Kidney (tissue), 14 donors: ENCODE data around the gene NHSL1. TPM values are rescaled to one million over a fixed set of nuclear protein-coding genes. Genes with fewer than 3 reads are reported as not detected.

Experiments used
- DNase-seq, 5 donors: peaks; one replicate each; pipeline ENCODE4 v3.0.0-alpha.2; 2013 to 2020
- FAIRE-seq: peaks from 2 replicates; lab custom pipeline; 2012; peaks lifted over from hg19 to GRCh38; lab: Jason Lieb, UNC
- H3K27ac ChIP-seq, 2 donors: one replicate each; pipeline ENCODE4 v1.7.0; 2013; ENCODE audit warnings: low read depth in 2 of 2, low read length in 2 of 2, inconsistent platforms in 1 of 2
- H3K27me3 ChIP-seq: one replicate; pipeline ENCODE4 v1.7.1; 2013; ENCODE audit warnings: low read length, inconsistent platforms; ENCODE audit not compliant: control insufficient read depth, insufficient read depth
- H3K36me3 ChIP-seq, 3 donors: one replicate each; pipeline versions ENCODE4 v1.7.0 to v1.7.1; 2013; ENCODE audit warnings: low read length in 3 of 3, control low read depth in 1 of 3, inconsistent platforms in 1 of 3; ENCODE audit not compliant: insufficient read depth in 3 of 3, control insufficient read depth in 2 of 3
- H3K4me1 ChIP-seq, 3 donors: one replicate each; pipeline versions ENCODE4 v1.7.0 to v1.7.1; 2013; ENCODE audit warnings: low read length in 3 of 3, inconsistent platforms in 1 of 3, low read depth in 1 of 3; ENCODE audit not compliant: control insufficient read depth in 2 of 3, insufficient read depth in 2 of 3
- H3K4me3 ChIP-seq, 3 donors: one replicate each; pipeline versions ENCODE4 v1.7.0 to v1.8.1; 2013; ENCODE audit warnings: low read length in 3 of 3, control low read depth in 1 of 3, inconsistent platforms in 1 of 3
- H3K9ac ChIP-seq, 3 donors: one replicate each; pipeline versions ENCODE4 v1.7.0 to v1.7.1; 2013; ENCODE audit warnings: low read length in 3 of 3, control low read depth in 1 of 3, inconsistent platforms in 1 of 3
- H3K9me3 ChIP-seq, 3 donors: one replicate each; pipeline versions ENCODE4 v1.7.0 to v1.7.1; 2013; ENCODE audit warnings: low read length in 3 of 3, control low read depth in 1 of 3, inconsistent platforms in 1 of 3; ENCODE audit not compliant: control insufficient read depth in 2 of 3, insufficient read depth in 1 of 3
- intact Hi-C: fragments of 100-400 bp; cut with DNase I; formaldehyde crosslinking; loops from one replicate; pipeline ENCODE4 v1.11.1; 2022
- polyA plus RNA-seq: library from polyadenylated mRNA; stranded (reverse); fragments of 350-450 nt; fragmentation: Illumina TruSeq; extraction: RNeasy Lipid Tissue Mini Kit (QIAGEN cat#74804); gene quantifications from one replicate; pipeline ENCODE4 v1.2.3, GENCODE V29; 2014; ENCODE audit warnings: low read depth, low replicate concordance; ENCODE audit not compliant: insufficient read depth
- total RNA-seq: library from RNA; stranded (reverse); fragmentation: NEBNext Ultra II Directional; extraction: Animal tissue kit (Norgen Biotek cat#: 25700); gene quantifications from one replicate; pipeline ENCODE4 v1.2.1, GENCODE V29; 2021
- TF ChIP-seq, protein P1 (sequence below): IDR thresholded peaks from 3 replicates; pipeline ENCODE4 v1.5.1; 2012; ENCODE audit warnings: mild to moderate bottlenecking, moderate library complexity, borderline replicate concordance; ENCODE audit not compliant: insufficient read depth; ENCODE audit errors: extremely low read depth
- donor health status: control.
- donor health status: control.
- donor health status: control.
- donor health status: control.
- donor health status: control.
- donor health status: DM: yes; HTN: yes; CAD: no.
- donor health status: Normal renal cell carcinoma (clear cell type).

NHSL1 gene
- total and polyA plus RNA-seq, 2 donors from 2014 or later, result 4.4 to 31.4 TPM

GRCh38 chr6:138440758-138441357 lies 58.4 kb downstream of the NHSL1 start:
- no peak overlapping the region for H3K9ac ChIP-seq
- H3K4me3 ChIP-seq, result no peak overlapping the region
- no peaks in the 10 kb centered on the region for H3K27me3 ChIP-seq
- H3K36me3 ChIP-seq, result peaks cover 0 to 25% (median 3%) of the 10 kb centered on the region in 3 donors
- TF ChIP-seq, protein P1, sequence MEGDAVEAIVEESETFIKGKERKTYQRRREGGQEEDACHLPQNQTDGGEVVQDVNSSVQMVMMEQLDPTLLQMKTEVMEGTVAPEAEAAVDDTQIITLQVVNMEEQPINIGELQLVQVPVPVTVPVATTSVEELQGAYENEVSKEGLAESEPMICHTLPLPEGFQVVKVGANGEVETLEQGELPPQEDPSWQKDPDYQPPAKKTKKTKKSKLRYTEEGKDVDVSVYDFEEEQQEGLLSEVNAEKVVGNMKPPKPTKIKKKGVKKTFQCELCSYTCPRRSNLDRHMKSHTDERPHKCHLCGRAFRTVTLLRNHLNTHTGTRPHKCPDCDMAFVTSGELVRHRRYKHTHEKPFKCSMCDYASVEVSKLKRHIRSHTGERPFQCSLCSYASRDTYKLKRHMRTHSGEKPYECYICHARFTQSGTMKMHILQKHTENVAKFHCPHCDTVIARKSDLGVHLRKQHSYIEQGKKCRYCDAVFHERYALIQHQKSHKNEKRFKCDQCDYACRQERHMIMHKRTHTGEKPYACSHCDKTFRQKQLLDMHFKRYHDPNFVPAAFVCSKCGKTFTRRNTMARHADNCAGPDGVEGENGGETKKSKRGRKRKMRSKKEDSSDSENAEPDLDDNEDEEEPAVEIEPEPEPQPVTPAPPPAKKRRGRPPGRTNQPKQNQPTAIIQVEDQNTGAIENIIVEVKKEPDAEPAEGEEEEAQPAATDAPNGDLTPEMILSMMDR, result no peak
- no peak for FAIRE-seq
- intact Hi-C loops, result no loop called here
- H3K27ac ChIP-seq, result no peak overlapping the region
- DNase-seq, result no peak
- no peaks in the 10 kb centered on the region for H3K9me3 ChIP-seq
- no peaks in the 10 kb centered on the region for H3K4me1 ChIP-seq

DNA sequence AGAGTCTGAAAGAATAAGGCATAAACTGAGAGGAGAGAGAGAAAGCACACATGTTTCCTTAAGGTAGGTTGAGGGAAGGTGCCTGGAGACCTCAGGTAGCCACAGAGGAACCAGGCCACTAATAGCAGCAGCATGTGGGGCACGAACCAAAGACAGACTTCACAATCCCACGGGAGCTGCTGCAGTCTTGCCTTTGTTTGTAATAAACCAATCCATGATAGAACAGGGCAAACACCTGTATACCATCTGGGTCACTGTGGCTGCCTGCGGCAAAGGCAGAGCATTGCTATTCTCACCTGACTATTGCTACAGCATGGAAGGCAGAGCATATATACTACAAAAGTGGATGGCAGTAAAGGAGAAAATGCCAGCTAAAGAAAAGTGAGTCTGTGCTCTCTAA lies 59.0 kb downstream of the NHSL1 start:
- Histone ChIP-seq H3K9ac (no peak overlapping the region), H3K4me1 (no peaks in the 10 kb centered on the region), H3K27me3 (no peaks in the 10 kb centered on the region), H3K4me3 (no peak overlapping the region), H3K36me3 (peaks cover 0 to 25% (median 3%) of the 10 kb centered on the region in 3 donors), H3K9me3 (no peaks in the 10 kb centered on the region), H3K27ac (no peak overlapping the region)
- FAIRE-seq, result no peak
- intact Hi-C loops, result no loop called here
- TF ChIP-seq, protein P1, result no peak
- no peak for DNase-seq

DNA sequence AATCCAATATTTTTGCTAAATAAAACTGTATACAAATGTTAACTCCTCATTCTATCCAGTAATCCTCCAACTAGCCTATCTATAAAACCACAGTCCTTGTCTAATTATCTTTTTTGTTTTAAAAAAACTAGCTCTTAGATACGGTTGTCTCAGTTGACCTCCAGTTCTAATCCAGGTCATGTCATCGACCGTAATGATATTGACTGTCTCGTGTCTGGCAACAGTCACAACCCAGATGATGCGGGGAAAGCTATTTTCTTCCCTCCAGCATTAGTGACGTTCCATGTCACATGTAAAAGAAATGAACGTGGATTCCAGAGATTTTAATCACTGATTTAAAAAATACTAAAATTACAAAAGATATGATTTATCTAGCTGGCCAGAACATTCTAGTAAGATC lies 59.7 kb downstream of the NHSL1 start:
- Histone ChIP-seq H3K9ac (no peak overlapping the region), H3K27ac (no peak overlapping the region), H3K36me3 (peaks cover 0 to 25% (median 3%) of the 10 kb centered on the region in 3 donors), H3K9me3 (no peaks in the 10 kb centered on the region), H3K4me1 (no peaks in the 10 kb centered on the region), H3K4me3 (no peak overlapping the region), H3K27me3 (no peaks in the 10 kb centered on the region)
- DNase-seq (no peak), FAIRE-seq (no peak)
- TF ChIP-seq, protein P1, result no peak
- intact Hi-C loops, result no loop called here

DNA sequence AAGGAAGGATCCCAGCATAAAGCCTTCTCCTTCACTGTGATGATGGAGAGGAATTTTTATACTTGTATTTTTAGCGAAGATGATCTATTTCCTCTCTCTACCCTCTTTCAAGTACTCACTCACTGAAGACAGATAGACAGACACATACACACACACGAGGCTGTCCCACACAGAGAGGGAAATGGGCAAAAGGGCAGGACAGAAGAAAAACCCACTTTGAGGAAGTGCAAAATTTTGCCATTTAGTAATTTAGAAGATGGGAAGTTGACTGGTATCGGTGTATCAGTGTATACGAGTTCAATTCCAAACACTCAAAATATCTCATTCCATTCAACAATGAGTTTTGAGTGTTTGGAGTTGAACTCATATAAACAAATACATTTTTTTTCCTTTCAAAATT lies 64.4 kb downstream of the NHSL1 start:
- intact Hi-C loops, result no loop called here

More for the DNA sequence above, 64.4 kb downstream of the NHSL1 start:
- TF ChIP-seq, protein P1, result no peak
- Histone ChIP-seq H3K9ac (no peak overlapping the region), H3K27ac (no peak overlapping the region), H3K4me1 (no peaks in the 10 kb centered on the region), H3K36me3 (peaks cover 0 to 23% (median 3%) of the 10 kb centered on the region in 3 donors), H3K9me3 (no peaks in the 10 kb centered on the region), H3K27me3 (no peaks in the 10 kb centered on the region), H3K4me3 (no peak overlapping the region)
- FAIRE-seq (no peak), DNase-seq (no peak)
